Uterus (tissue), 4 donors: ENCODE measurements around the gene FBXW7. TPM values are rescaled to one million over a fixed set of nuclear protein-coding genes. Genes with fewer than 3 reads are reported as not detected.

Source experiments
- DNase-seq, 2 donors: peaks; one replicate each; pipeline ENCODE4 v3.0.0-alpha.2; 2019 to 2020
- H3K27ac ChIP-seq, 2 donors: fragments of 200-600 bp; sonication (generic); 1 replicate in 1 of 2; 2 replicates in 1 of 2; pipeline ENCODE4 v1.5.1; 2016 to 2018
- H3K27me3 ChIP-seq, 2 donors: fragments of 200-600 bp; sonication (generic); one replicate each; pipeline ENCODE4 v1.5.1; 2018 to 2019; ENCODE audit warnings: control low read depth in 1 of 2
- H3K36me3 ChIP-seq, 2 donors: fragments of 200-600 bp; sonication (generic); one replicate each; pipeline ENCODE4 v1.5.1; 2019; ENCODE audit warnings: control low read depth in 1 of 2
- H3K4me1 ChIP-seq, 2 donors: fragments of 200-600 bp; sonication (generic); one replicate each; pipeline ENCODE4 v1.5.1; 2018 to 2019; ENCODE audit warnings: control low read depth in 1 of 2
- H3K4me3 ChIP-seq, 2 donors: fragments of 200-600 bp; sonication (generic); 1 replicate in 1 of 2; 2 replicates in 1 of 2; pipeline ENCODE4 v1.5.1; 2018 to 2019; ENCODE audit warnings: mild to moderate bottlenecking in 1 of 2
- H3K9me3 ChIP-seq, 2 donors: fragments of 200-600 bp; sonication (generic); one replicate each; pipeline ENCODE4 v1.5.1; 2019; ENCODE audit warnings: control low read depth in 1 of 2
- CTCF ChIP-seq, 4 experiments: fragments of 200-600 bp in 2 of 4; fragments of 450-650 bp in 2 of 4; sonication (generic) in 2 of 4; IDR thresholded peaks; one replicate each; pipeline ENCODE4 v1.5.1; 2016 to 2019; ENCODE audit warnings: antibody characterized with exemption in 4 of 4, mild to moderate bottlenecking in 2 of 4, moderate library complexity in 1 of 4
- POLR2A ChIP-seq, 2 donors: fragments of 450-650 bp; IDR thresholded peaks; one replicate each; pipeline ENCODE4 v1.6.1; 2016; ENCODE audit warnings: antibody characterized with exemption in 2 of 2, mild to moderate bottlenecking in 1 of 2, moderate library complexity in 1 of 2
- intact Hi-C: fragments of 100-400 bp; cut with DNase I; formaldehyde crosslinking; loops from one replicate; pipeline ENCODE4 v1.15.1; 2023; ENCODE audit warnings: low total_unique reads
- microRNA-seq: library from miRNA; unstranded; fragments of <30 nt; microRNA quantifications from one replicate; pipeline ENCODE4, GENCODE V29; 2016; ENCODE audit warnings: borderline microRNAs expressed, borderline replicate concordance
- small RNA-seq: library from RNA; depleted of rRNA; stranded (forward); fragments of <200 nt; gene quantifications from one replicate; pipeline ENCODE3, GENCODE V24; 2016
- total RNA-seq, 4 donors: library from RNA; depleted of rRNA in 3 of 4; stranded (reverse); fragments of >200 nt in 3 of 4; gene quantifications; one replicate each; pipeline versions ENCODE4 v1.1.0 to v1.2.4, GENCODE V29; 2014 to 2023
- donor health status: DM: yes; HTN: yes; CAD: no.

Gene FBXW7
- total RNA-seq, 4 donors from 2014 or later = 50.6 to 152 (median 90.8) TPM

DNA sequence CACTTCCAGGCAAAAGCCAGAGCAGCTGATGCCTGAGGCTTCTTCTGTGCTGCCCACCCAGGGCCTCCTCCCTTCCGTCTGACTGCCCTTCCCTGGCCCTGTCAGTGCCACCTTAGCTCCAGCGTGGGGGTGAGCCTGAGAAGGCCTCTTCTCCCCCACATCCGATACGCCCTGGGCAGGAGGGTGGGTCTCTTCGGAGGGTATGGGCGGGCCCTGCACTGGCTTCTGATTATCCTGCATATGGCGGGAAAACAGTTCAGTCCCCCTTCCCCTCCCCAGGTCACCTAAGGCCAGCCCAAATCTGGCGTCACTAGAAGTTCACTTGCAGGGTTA lies 256.7 kb downstream of the FBXW7 start:
- TF ChIP-seq CTCF (IDR thresholded peaks at IDR 0.05) (no peak), POLR2A (IDR thresholded peaks at IDR 0.05) (no peak)
- no peak for DNase-seq
- no peaks in the 10 kb centered on the region for H3K9me3 ChIP-seq

DNA sequence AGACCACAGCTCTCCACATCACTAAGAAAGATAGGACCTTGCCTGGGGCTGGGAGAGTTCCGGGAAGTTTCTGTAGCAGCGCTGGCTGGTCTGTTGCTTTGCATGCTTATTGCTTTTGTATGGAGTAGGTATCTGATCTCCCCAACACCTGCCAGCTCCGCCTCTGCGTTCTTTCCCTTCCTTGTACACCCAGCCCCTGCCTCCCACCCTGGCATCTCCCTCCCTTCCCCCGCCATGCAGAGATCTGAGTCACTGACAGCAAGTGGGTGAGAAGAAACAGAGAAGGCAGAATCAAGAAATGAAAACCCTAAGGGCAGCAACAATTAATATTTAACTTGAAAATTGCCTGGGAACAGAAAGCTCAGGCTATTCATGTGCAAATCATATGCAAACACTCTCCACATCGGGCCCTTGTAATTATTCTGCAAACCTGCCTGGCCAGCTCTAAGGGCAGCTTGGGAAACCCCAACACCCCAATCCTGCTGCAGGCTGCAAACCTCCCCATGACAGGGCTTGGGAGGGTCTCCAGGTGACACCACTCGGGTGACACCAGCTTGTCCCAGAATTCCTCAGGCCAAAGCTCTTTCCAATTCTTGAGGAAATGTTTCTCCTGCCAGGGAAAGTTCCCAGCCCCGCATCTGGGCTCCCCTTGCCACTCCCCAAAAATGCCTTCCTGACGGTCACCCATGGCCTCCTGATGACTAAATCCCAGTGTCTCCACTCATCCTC lies 257.2 kb downstream of the FBXW7 start:
- no peaks in the 10 kb centered on the region for H3K9me3 ChIP-seq
- no peak overlapping the region for H3K4me3 ChIP-seq
- no peaks in the 10 kb centered on the region for H3K36me3 ChIP-seq
- H3K4me1 ChIP-seq = no peaks in the 10 kb centered on the region
- H3K27me3 ChIP-seq = no peaks in the 10 kb centered on the region
- H3K27ac ChIP-seq = no peak overlapping the region
- DNase-seq = no peak
- intact Hi-C loops = no loop called here
- no peak for TF ChIP-seq POLR2A (IDR thresholded peaks at IDR 0.05)
- no peak for TF ChIP-seq CTCF (IDR thresholded peaks at IDR 0.05)

More for the DNA sequence above, 256.7 kb downstream of the FBXW7 start:
- Histone ChIP-seq H3K4me3 (no peak overlapping the region), H3K4me1 (no peaks in the 10 kb centered on the region), H3K36me3 (no peaks in the 10 kb centered on the region), H3K27ac (no peak overlapping the region), H3K27me3 (no peaks in the 10 kb centered on the region)
- intact Hi-C loops = no loop called here

DNA sequence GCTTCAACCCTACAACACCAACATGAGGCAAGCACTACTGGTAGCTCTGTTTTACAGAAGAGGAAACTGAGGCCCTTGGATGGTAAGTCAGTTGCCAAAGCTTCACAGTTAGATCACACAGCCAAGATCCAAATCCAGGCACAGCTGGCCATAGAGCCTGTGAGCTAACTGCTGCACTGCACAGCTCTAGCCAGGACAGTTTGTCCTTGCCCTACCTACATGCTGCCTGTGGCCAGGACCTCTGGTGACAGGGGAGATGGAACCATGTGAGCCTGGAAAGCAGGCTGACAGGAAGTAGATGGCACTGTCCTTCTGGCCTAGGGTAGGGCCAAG lies 257.8 kb downstream of the FBXW7 start:
- Histone ChIP-seq H3K4me3 (no peak overlapping the region), H3K9me3 (no peaks in the 10 kb centered on the region), H3K27me3 (no peaks in the 10 kb centered on the region), H3K36me3 (no peaks in the 10 kb centered on the region), H3K4me1 (no peaks in the 10 kb centered on the region), H3K27ac (no peak overlapping the region)
- no peak for TF ChIP-seq CTCF (IDR thresholded peaks at IDR 0.05)
- TF ChIP-seq POLR2A (IDR thresholded peaks at IDR 0.05) = no peak
- intact Hi-C loops = no loop called here
- DNase-seq = no peak

GRCh38 chr4:152277333-152277732 lies 258.6 kb downstream of the FBXW7 start:
- H3K4me1 ChIP-seq = no peaks in the 10 kb centered on the region
- TF ChIP-seq CTCF (IDR thresholded peaks at IDR 0.05) (no peak), POLR2A (IDR thresholded peaks at IDR 0.05) (no peak)

GRCh38 chr4:152273343-152273742 lies 262.5 kb downstream of the FBXW7 start:
- Histone ChIP-seq H3K27ac (no peak overlapping the region), H3K4me1 (no peaks in the 10 kb centered on the region), H3K4me3 (no peak overlapping the region), H3K9me3 (no peaks in the 10 kb centered on the region), H3K27me3 (no peaks in the 10 kb centered on the region), H3K36me3 (no peaks in the 10 kb centered on the region)
- intact Hi-C loops = no loop called here
- DNase-seq = no peak
- TF ChIP-seq CTCF (IDR thresholded peaks at IDR 0.05) (no peak), POLR2A (IDR thresholded peaks at IDR 0.05) (no peak)

More at GRCh38 chr4:152277333-152277732, 258.6 kb downstream of the FBXW7 start:
- no peak overlapping the region for H3K27ac ChIP-seq
- H3K4me3 ChIP-seq = no peak overlapping the region
- no peaks in the 10 kb centered on the region for H3K9me3 ChIP-seq
- intact Hi-C loops = no loop called here
- H3K36me3 ChIP-seq = no peaks in the 10 kb centered on the region
- DNase-seq = no peak
- H3K27me3 ChIP-seq = no peaks in the 10 kb centered on the region

Small RNA genes lying within 50 kb of the gene (microRNA-seq; reads per million reads assigned to microRNA genes)
- gene MIR3140 = 2.0 reads per million

Small RNA genes lying within 50 kb of the gene (small RNA-seq; reads per million reads assigned to genes)
- gene MIR3140 = not detected

Other genes with a start within 250 kb of the FBXW7 start
- 1 to 10 TPM; 1.3 to 4.5 (median 2.9) TPM for gene TMEM154, start 143.9 kb upstream of the FBXW7 start, total RNA-seq
- gene TIGD4, start 243.6 kb upstream of the FBXW7 start, total RNA-seq = 1 to 10 TPM in 3 of 4 donors, not detected in 1; 1.5 to 3.9 (median 2.6) TPM
- gene ARFIP1, start 243.9 kb upstream of the FBXW7 start, total RNA-seq = 10 to 100 TPM; 19.5 to 75.6 (median 34.1) TPM